NCI-H774 (cell line): Measurements from ENCODE around the gene CABP4.

ENCODE experiments used
- DNase-seq: peaks from one replicate; lab custom pipeline; 2025; lab: John Stamatoyannopoulos, UW

Gene CABP4

DNA sequence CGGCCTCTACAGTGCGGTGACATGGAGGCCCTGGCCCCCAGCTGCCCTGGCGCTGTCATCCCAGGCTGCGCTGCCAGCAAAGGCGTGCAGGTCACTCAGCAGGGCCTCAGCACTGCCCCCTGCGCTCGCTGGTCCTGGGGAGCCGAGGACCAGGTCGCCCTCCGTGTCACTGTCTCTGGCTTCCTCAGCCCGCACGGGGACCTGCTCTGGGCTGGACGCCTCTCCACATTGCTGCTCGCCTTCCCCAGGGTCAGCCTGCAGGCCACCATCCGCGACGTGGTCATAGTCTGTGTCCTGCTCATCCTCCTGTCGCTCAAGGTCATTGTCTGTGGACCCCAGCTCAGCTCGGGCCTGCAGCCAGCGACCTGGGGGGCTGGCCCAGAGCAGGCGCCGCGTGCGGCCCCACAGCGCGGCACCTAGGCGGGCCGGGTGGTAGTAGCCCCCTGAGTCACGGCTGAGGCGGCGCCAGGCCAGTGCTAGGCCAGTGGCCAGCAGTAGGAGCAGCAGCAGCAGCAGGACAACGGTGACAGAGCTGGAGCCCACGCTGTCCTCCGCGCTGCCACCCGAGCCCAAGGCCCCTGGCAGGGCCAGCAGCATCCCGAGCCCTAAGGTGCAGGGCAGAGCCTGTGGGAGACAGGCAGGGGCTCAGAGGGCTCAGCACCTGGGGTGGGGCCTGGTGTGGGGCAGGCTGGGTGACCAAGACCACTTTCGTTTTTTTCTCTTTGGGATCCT is 19.3 kb upstream of the CABP4 start:
- no peak for DNase-seq

GRCh38 chr11:67436459-67437081 is 18.6 kb upstream of the CABP4 start:
- no peak for DNase-seq

GRCh38 chr11:67437082-67437808 is 17.9 kb upstream of the CABP4 start, which contains the start of gene PTPRCAP:
Gene PTPRCAP (minus strand): TSS chr11:67437682. CDS start chr11:67437619, 63 bp downstream.
- DNase-seq: no peak

DNA sequence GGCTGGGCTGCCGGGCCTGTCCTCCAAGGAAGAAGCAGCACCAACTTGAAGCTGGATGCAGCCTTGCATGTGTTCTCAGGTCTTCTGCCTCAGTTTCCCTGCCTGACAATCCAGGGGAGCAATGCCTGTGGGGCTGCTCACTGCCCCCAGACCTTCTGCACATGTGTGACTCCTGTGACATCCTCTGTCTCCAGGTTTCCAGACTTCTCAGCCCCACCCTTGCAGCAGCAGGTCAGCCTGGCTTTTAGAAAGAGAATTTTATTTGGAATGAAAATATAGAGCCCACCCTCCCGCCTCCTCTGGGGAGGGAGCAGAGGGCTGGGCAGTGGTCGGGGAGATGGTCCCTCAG is 17.4 kb upstream of the CABP4 start:
- no peak for DNase-seq

DNA sequence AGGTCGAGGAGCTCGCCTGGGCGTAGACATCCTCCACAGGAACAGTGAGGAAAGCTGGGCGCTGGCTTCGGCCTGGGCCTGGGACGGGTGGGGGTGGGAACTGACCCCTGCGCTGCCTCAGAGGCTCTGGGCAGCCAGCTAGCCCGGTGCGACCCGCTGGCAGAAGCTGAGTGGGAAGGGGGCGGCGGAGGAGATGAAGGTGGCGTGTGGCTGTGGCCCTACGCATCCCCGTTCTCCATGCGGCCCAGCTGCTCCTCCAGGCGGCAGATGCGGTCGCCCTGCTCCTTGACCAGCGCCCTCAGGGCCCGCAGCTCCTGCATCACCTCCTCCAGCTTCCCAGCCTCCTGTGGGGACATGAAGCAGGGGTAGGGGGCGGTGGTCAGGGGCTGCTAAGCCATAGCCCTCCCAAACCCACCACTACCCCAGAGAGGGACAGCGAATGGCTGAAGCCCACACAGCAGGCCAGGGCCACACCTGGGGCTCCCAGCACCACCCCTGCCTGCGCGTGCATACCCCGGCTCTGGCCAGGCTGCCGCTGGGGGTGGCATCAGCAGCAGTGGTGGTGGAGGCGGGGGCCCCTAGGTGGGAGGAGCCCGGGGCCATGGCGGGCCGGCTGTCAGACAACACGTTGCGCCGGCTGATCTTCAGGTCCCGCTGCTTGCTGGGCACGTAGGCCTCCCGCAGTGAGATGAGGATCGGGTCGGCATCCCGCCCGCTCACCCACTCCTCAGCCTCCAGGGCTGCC is 16.8 kb upstream of the CABP4 start:
- DNase-seq: no peak

GRCh38 chr11:67439321-67440228 is 15.6 kb upstream of the CABP4 start:
- DNase-seq: no peak

DNA sequence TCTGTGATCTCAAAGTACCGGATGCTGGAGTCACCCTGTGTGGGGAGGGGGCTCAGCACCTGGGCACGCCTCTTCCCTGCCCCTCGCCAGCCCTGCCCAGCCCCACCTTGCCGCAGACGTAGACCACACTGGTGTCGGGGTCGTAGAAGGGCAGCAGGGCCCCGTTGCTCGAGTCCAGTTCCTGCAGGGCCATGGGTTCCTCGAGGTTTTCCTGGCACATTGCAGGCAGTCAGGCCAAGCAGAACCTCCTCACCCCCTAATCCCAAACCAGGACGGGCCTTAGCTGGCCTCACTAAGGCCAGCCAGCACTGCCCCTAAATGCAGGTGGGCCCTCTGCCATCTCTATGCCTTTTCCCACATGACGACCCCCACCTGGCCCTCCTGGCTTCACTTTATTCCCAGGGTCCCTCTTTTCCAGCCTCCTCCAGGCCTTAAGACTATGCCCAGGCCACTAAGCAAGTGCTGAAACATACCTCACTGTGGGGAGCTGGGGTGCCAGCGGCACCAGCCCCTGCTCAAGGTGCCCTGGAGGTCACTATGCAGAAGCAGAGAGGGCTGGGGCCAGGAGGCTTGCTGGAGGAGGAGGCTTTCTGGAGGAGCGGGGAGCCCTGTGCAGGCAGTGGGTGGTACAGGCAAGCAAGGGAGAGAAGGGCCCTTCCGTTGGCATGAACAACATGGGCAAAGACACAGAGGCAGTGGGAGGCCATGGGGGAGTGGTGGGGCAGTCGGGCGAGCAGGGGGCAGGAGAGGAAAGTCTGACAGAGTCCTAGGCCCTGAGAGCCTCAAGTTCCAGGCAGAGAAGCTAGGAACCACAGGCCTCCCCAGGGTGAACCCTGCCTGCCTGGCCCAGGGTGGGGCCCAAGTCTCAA is 14.7 kb upstream of the CABP4 start:
- no peak for DNase-seq

GRCh38 chr11:67441098-67441563 is 14.0 kb upstream of the CABP4 start:
- DNase-seq: no peak

- DNase-seq: no peak
Observed at GRCh38 chr11:67441731-67442351, 13.3 kb upstream of the CABP4 start.

DNA sequence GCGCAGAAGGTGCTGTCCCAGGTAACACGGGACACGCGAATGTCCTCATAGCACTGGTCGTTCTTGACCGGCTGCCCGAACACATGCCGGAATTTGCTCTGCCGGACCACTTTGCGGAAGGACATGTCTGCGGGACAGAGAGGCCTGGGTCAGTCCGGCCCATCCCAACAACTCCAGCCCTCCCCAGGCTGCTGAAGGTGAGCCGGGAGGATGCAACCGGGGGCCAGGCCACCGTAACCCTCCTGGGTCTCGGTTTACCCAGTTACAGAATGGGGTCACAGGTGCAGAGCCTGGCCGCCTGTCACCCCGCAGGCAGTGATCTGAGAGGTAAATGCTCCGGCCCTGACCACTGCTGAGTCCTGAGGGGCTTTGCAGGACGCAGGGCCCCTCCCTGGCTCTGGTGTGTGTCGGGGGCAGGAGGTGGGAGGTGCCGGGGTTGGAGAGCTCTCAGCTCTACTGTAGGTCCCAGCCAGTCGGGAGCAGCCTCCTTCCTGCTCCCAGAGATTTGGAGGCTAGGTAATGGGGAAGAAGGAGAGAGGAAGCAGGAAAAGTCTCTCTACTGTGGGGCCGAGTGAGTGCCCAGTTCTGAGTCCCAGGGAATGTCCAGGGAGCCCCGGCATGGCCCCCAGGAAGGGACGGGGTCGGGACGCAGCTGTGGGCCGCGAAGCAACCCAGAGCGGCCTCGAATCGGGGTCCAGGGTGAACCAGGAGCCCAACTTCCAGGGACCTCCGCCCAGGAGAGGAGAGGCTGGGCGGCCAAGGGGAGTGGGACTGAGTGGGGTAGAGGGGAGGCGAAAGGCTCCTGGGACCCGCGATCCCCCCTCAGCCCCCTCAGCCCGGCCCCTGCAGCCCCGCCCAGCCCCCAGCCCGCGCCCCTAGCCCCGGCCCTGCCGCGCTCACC is 12.4 kb upstream of the CABP4 start:
- no peak for DNase-seq

GRCh38 chr11:67445515-67445914 is 9.6 kb upstream of the CABP4 start:
- DNase-seq: no peak

DNA sequence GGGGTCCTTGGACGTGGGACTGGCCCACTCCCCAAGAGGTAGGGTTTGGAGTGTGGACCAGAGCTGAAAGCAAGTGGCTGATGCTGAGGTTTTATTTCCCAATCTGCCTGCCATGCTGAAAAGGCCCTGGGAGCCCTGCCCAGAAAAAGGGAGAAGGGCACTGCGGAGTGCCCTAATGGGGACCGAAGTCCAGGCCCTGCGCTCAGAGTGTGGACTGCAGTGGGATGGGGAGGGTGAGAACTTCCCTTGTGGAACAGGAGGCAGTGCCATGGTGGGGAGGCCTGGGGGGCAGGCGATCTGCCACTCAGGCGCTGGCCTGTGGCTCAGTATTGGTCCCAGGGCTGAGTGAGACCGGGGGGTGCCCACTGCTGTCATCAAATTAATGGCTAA is 6.9 kb upstream of the CABP4 start:
- no peak for DNase-seq

GRCh38 chr11:67449116-67449844 is 5.9 kb upstream of the CABP4 start:
- peak; percentile 28 for DNase-seq

GRCh38 chr11:67450796-67451657 is 4.1 kb upstream of the CABP4 start:
- DNase-seq: no peak

DNA sequence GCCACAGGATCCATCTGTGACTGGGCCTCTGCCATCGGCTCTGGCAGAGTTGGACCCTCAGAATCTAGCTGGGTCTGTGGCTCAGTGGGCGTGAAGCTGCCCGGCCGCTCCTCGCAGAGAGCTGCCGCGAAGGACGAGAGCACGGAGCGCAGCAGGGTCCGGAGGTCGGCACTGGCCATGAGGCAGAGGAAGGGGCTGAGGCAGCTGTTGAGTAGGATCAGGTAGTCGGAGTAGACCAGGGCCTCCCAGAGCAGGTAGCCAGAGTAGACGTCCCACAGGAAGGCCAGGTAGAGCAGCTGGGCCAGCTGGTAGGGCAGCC is 3.5 kb upstream of the CABP4 start:
- no peak for DNase-seq

- DNase-seq: peak; percentile 4
Observed at GRCh38 chr11:67452141-67452952, 2.8 kb upstream of the CABP4 start, which contains the start of gene GPR152. Gene GPR152 (minus strand): TSS chr11:67452729. CDS start chr11:67452724, 5 bp downstream.
